ENCODE data around the gene RNPEP.
"Not testable (repeated sequence)": the region's sequence is repeated elsewhere in the genome, so short reads cannot be mapped to it uniquely, and the experiment has no call there.

Gene RNPEP

DNA sequence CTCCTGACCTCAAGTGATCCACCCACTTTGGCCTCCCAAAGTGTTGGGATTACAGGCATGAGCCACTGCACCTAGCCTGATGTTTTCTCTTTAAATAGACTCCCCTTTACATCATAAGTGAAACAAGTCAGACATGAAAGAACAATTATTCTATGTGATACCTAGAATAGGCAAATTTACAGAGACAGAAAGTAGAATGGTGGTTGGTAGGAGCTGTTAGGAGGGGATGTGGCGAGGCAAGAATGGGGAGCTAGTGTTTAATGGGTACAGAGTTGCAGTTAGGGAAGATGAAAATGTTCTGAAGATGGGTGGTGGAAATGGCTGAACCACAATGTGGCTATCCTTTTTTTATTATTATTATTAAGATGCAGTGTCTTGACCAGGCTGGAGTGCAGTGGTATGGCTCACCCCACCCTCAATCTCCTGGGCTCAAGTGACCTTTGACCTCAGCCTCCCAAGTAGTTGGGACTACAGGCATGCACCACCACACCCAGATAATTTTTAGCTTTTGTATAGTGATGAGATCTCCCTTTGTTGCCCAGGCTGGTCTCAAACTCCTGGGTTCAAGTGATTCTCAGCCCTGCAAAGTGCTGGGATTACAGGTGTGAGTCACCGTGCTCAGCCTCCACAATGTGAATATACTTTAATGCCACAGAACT lies 56.4 kb downstream of the RNPEP start:
- no peak for DNase-seq

DNA sequence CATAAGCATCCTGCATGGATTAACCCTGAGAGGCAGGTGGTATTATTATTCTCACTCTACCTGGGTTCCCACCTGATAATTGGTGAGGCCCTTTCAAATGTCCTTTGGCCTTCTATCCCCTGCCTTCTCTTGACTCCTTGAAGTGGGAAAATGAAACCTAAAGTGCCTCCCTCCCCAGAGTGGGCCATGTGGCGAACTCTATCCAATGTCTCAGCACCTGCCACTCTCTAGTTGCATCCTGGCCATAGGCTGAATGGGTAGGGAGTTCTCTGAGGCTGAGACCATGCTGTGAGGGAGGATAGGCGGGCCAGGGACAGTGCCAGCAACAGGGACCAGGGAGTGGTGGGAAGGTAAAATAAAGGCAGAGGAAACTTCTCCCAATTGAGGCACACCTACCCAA lies 63.3 kb downstream of the RNPEP start:
- DNase-seq: no peak

DNA sequence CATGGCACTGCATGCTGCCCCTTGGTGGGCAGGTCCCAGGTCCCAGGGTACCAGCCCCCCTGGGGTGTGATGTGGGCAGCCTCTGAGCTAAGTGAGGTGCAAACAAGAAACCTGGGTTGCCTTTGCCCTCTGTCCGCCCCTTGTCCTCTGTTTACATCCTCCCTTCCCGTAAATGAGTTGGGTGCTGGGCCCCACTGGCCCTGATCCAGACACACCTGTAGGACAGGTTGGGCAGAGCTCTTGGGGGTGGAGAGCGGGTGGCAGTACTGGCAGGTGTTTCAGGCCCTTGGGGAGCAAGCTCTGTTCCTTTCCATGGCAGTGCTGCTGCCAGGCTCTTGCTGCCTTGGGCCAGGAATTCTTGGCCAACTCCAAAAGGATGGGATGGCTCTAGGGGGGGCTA lies 63.8 kb downstream of the RNPEP start:
- DNase-seq: peak; percentile 60

DNA sequence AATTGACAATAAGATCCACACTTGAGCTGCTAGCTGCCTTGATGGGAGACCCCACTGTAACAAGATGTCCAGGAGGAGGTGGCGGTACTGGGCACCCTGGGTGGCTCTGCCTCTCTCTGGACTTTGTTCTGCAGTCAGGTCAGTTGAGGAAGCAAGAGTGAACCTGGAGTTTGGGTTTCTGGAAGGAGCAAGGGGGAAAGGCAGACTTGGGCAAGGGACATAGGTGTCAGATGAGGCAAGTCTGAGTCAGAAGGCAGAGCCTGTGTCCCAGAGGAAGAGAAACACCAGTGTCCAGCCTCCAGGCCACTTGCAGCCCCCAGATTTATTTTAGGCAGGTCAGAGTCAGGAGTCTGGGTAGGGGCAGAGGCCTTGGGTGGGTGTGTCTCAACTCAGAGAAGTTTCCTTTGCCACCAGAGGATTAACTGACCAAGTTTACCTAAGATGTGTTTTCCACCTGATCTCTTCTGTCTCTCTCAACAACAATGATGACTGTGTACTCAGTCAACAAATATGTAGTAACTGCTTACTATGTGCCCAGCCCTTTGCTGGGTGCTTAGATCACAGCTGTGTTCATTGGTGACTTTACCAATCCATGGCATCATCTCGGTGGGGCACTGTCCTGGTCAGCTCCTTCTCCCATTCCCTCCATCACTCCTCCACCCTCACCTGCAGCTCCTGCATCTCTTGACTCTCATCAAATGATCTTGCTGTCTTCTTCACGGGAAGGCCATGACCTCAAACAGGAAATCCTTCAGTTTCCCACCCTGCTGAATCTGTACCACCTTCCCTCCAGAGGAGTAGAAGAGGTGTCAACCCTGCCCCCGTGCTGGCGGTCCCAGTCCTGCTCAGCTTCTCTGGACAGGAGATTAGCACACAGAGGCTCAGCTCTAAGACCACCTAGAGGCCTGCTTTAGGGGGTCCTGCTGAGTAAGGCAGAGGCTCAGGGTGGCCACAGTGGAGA lies 64.6 kb downstream of the RNPEP start:
- DNase-seq: no peak

DNA sequence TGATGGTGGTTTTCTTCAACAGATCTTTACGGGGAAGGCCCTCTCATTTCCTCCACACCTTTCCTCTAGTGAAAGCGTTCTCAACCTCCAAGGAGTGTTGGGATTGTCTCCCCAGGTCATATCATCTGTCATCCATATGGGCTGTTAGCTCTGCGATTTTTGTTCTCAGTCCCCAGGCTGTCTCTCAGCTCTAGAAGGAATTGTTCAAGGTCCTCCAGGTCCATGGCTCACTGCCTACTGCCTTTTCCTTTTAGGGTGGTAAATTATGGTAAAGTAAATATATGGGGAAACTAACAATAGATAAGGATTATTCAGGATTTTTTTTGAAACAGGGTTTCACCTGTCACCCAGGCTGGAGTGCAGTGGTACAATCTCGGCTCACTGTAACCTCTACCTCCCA lies 65.5 kb downstream of the RNPEP start:
- DNase-seq: no peak

DNA sequence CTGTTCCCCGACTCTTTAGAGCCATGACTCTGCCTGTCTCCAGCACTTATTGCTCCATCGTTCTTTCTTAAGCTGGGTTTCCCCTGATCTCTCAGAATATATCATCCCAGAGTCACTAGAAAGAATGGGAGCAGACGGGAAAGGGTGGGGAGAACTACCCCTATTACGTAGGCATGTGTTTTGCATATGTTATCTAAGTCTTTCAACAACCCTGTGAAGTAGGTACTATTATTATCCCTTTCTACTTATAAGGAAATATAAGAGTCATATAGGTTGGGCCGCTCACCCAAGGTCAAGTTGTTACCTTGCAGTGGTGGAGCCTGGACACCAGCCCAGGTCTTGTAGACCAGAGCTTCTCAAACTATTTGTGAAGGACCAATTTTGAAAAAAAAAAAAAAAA lies 66.7 kb downstream of the RNPEP start:
- no peak for DNase-seq

DNA sequence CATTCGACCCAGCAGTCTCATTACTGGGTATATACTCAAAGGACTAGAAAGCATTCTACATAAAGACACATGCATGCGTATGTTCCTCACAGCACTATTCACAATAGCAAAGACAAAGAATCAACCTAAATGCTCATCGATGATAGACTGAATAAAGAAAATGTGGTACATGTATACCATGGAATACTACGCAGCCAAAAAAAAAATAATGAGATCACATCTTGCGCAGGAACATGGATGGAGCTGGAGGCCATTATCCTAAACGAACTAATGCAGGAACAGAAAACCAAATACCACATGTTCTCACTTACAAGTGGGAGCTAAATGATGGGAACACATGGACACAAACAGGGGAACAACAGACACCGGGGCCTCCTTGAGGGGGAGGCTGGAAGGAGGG lies 71.6 kb downstream of the RNPEP start:
- DNase-seq: no peak

DNA sequence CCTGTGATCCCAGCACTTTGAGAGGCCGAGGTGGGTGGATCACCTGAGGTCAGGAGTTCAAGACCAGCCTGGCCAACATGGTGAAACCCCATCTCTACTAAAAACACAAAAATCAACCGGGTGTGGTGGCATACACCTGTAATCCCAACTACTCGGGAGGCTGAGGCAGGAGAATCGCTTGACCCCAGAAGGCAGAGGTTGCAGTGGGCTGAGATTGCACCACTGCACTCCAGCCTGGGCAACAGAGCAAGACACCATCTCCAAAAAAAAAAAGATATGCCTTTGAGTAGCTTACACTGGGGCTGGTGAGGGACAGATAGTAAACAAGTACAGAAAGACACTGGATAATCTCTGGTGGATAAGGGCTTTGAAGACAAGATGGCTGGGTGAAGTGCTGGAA lies 72.2 kb downstream of the RNPEP start:
- DNase-seq: not testable (repeated sequence)
